ENCODE measurements around the gene MLF1. TPM values are rescaled to one million over a fixed set of nuclear protein-coding genes. Genes with fewer than 3 reads are reported as not detected.

The MLF1 gene
- total RNA-seq, 1 experiment from 2014 or later: 43.7 TPM

GRCh38 chr3:158568784-158569183 is 2.2 kb upstream of the MLF1 start:
- peaks cover 0 to 24% of the 10 kb centered on the region in 2 experiments; a peak in 2 of 4 replicates for H3K4me1 ChIP-seq (ENCODE audit: control insufficient read depth in 1 of 2, insufficient read depth in 2 of 2, low read length in 2 of 2)
- DNase-seq (ENCODE audit: low read depth, low spot score) (no peak), ATAC-seq (no peak)
- TF ChIP-seq POLR2AphosphoS5 (IDR thresholded peaks at IDR 0.05; ENCODE audit: low read depth, low read length) (no peak), EGR1 (IDR thresholded peaks at IDR 0.05; ENCODE audit: low read depth) (no peak), MAX (IDR thresholded peaks at IDR 0.05) (no peak), ZNF274 (IDR thresholded peaks at IDR 0.05; ENCODE audit: low read depth, low read length) (no peak), RAD21 (IDR thresholded peaks at IDR 0.05; ENCODE audit: low read depth) (no peak), EZH2 (IDR thresholded peaks at IDR 0.05) (no peak), ZFX (IDR thresholded peaks at IDR 0.05) (no peak), JUND (IDR thresholded peaks at IDR 0.05) (no peak), CEBPB (IDR thresholded peaks at IDR 0.05; ENCODE audit: low read depth) (no peak), SIN3A (IDR thresholded peaks at IDR 0.05; ENCODE audit: low read depth) (no peak), ELF1 (IDR thresholded peaks at IDR 0.05; ENCODE audit: borderline replicate concordance, low read depth) (no peak), EZH2phosphoT487 (IDR thresholded peaks at IDR 0.05; ENCODE audit: borderline replicate concordance) (no peak), FOSL1 (IDR thresholded peaks at IDR 0.05; ENCODE audit: low read depth) (no peak)
- peak overlapping the region; percentile 49 for H2AFZ ChIP-seq (ENCODE audit: low read depth, low read length, poor library complexity, severe bottlenecking)
- H3K9ac ChIP-seq (ENCODE audit: low read length): no peak overlapping the region
- ChIA-PET CTCF (no interaction called here), POLR2A (no interaction called here), RAD21 (ENCODE audit: low non-redundant PET in 1 of 2, low total read pairs in 2 of 2, uncharacterized antibody in 2 of 2, unreplicated experiment in 2 of 2) (no interaction called here)
- H3K36me3 ChIP-seq (ENCODE audit: control insufficient read depth in 1 of 2, insufficient read depth in 2 of 2, low read length in 2 of 2): no peaks in the 10 kb centered on the region
- no peaks in the 10 kb centered on the region for H3K27me3 ChIP-seq (ENCODE audit: insufficient read depth, low read length)
- H4K20me1 ChIP-seq (ENCODE audit: insufficient read depth): no peaks in the 10 kb centered on the region
- no peaks in the 10 kb centered on the region for H3K9me3 ChIP-seq (ENCODE audit: control insufficient read depth in 1 of 2, insufficient read depth in 1 of 2, low read depth in 1 of 2, low read length in 2 of 2)
- intact Hi-C loops (cut with micrococcal nuclease): no loop called here
- H3K4me2 ChIP-seq (ENCODE audit: low read length): no peak overlapping the region
- H3K79me2 ChIP-seq (ENCODE audit: insufficient read depth, low read length): no peaks in the 10 kb centered on the region; the same call in 1 of the 2 replicates
- H3K27ac ChIP-seq (ENCODE audit: low read depth, low read length): no peak overlapping the region
- no TSS peak for BruUV-seq (replicated peaks)
- no peaks in the 10 kb centered on the region for H3K9me2 ChIP-seq (ENCODE audit: insufficient read depth)
- no peak overlapping the region for H3K4me3 ChIP-seq (replicated peaks in 1 of 2; ENCODE audit: low read depth in 1 of 2, low read length in 2 of 2)

GRCh38 chr3:158569794-158570193 is 1.2 kb upstream of the MLF1 start:
- no peaks in the 10 kb centered on the region for H4K20me1 ChIP-seq (ENCODE audit: insufficient read depth)
- CTCF ChIA-PET: no interaction called here
- POLR2A ChIA-PET: interaction anchor here (2.3 kb wide), 1 partner anchor 75 kb away, joined by 11 read pairs; the partner anchor contains the start of gene GFM1
- TF ChIP-seq POLR2AphosphoS5 (IDR thresholded peaks at IDR 0.05; ENCODE audit: low read depth, low read length) (no peak), ZBTB33 (IDR thresholded peaks at IDR 0.05; ENCODE audit: extremely low read depth, insufficient replicate concordance, low read length) (no peak), REST (IDR thresholded peaks at IDR 0.05; ENCODE audit: low read depth) (no peak), FOSL1 (IDR thresholded peaks at IDR 0.05; ENCODE audit: low read depth) (no peak), ATF3 (IDR thresholded peaks at IDR 0.05) (no peak), RAD21 (IDR thresholded peaks at IDR 0.05; ENCODE audit: low read depth) (no peak)

More at GRCh38 chr3:158569794-158570193, 1.2 kb upstream of the MLF1 start:
- H3K4me2 ChIP-seq (ENCODE audit: low read length): no peak overlapping the region
- DNase-seq (ENCODE audit: low read depth, low spot score) (no peak), ATAC-seq (no peak)
- peaks cover 0 to 24% of the 10 kb centered on the region in 2 experiments; a peak in 2 of 4 replicates for H3K4me1 ChIP-seq (ENCODE audit: control insufficient read depth in 1 of 2, insufficient read depth in 2 of 2, low read length in 2 of 2)
- H3K4me3 ChIP-seq (replicated peaks in 1 of 2; ENCODE audit: low read depth in 1 of 2, low read length in 2 of 2): no peak overlapping the region
- peak overlapping the region; percentile 91 for H2AFZ ChIP-seq (ENCODE audit: low read depth, low read length, poor library complexity, severe bottlenecking)
- H3K27me3 ChIP-seq (ENCODE audit: insufficient read depth, low read length): no peaks in the 10 kb centered on the region
- RAD21 ChIA-PET (ENCODE audit: low non-redundant PET in 1 of 2, low total read pairs in 2 of 2, uncharacterized antibody in 2 of 2, unreplicated experiment in 2 of 2): no interaction called here
- intact Hi-C loops (cut with micrococcal nuclease): no loop called here
- no peaks in the 10 kb centered on the region for H3K9me3 ChIP-seq (ENCODE audit: control insufficient read depth in 1 of 2, insufficient read depth in 1 of 2, low read depth in 1 of 2, low read length in 2 of 2)
- no peak overlapping the region for H3K9ac ChIP-seq (ENCODE audit: low read length)
- peaks cover 3% of the 10 kb centered on the region for H3K79me2 ChIP-seq (ENCODE audit: insufficient read depth, low read length)
- no peaks in the 10 kb centered on the region for H3K36me3 ChIP-seq (ENCODE audit: control insufficient read depth in 1 of 2, insufficient read depth in 2 of 2, low read length in 2 of 2)
- no peak overlapping the region for H3K27ac ChIP-seq (ENCODE audit: low read depth, low read length)
- BruUV-seq (replicated peaks): no TSS peak
- H3K9me2 ChIP-seq (ENCODE audit: insufficient read depth): no peaks in the 10 kb centered on the region

Measured in HCT116 (cell line).